Activated naive CD8-positive, alpha-beta T cell treated with anti-CD3 and anti-CD28 coated beads, Interleukin-2, amount 50 U/mL, for 16 hours (primary cell): Measurements from ENCODE around the gene C1orf105.

Experiments
- DNase-seq: peaks from one replicate; pipeline ENCODE4 v3.0.0-alpha.2; 2020; ENCODE audit warnings: low read depth, low spot score

Gene C1orf105

GRCh38 chr1:172456344-172456769 lies 35.9 kb downstream of the C1orf105 start:
- DNase-seq: no peak

- DNase-seq: no peak
Observed at GRCh38 chr1:172457479-172458130, 37.1 kb downstream of the C1orf105 start.

GRCh38 chr1:172460177-172460576 lies 39.7 kb downstream of the C1orf105 start:
- no peak for DNase-seq

GRCh38 chr1:172460887-172461315 lies 40.4 kb downstream of the C1orf105 start:
- DNase-seq: no peak

- no peak for DNase-seq
Observed at GRCh38 chr1:172465617-172466016, 45.1 kb downstream of the C1orf105 start.

- DNase-seq: no peak
Observed at GRCh38 chr1:172466795-172467407, 46.4 kb downstream of the C1orf105 start.

GRCh38 chr1:172467446-172467845 lies 47.0 kb downstream of the C1orf105 start:
- no peak for DNase-seq

GRCh38 chr1:172468296-172468695 lies 47.8 kb downstream of the C1orf105 start:
- DNase-seq: no peak

GRCh38 chr1:172469717-172470116 lies 49.2 kb downstream of the C1orf105 start:
- no peak for DNase-seq

- no peak for DNase-seq
Observed at GRCh38 chr1:172470149-172470548, 49.7 kb downstream of the C1orf105 start.

GRCh38 chr1:172471666-172472065 lies 51.2 kb downstream of the C1orf105 start:
- DNase-seq: no peak

GRCh38 chr1:172472495-172472894 lies 52.0 kb downstream of the C1orf105 start:
- DNase-seq: no peak

- no peak for DNase-seq
Observed at GRCh38 chr1:172473302-172473701, 52.8 kb downstream of the C1orf105 start.

GRCh38 chr1:172473842-172474241 lies 53.4 kb downstream of the C1orf105 start:
- no peak for DNase-seq

- no peak for DNase-seq
Observed at GRCh38 chr1:172476218-172476811, 55.8 kb downstream of the C1orf105 start.

GRCh38 chr1:172477216-172477615 lies 56.7 kb downstream of the C1orf105 start:
- DNase-seq: no peak

GRCh38 chr1:172477741-172478140 lies 57.3 kb downstream of the C1orf105 start:
- DNase-seq: no peak

- no peak for DNase-seq
Observed at GRCh38 chr1:172478485-172478884, 58.0 kb downstream of the C1orf105 start.

GRCh38 chr1:172480431-172480830 lies 59.9 kb downstream of the C1orf105 start:
- no peak for DNase-seq

GRCh38 chr1:172482044-172482443 lies 61.6 kb downstream of the C1orf105 start:
- no peak for DNase-seq

- DNase-seq: no peak
Observed at GRCh38 chr1:172483448-172483847, 63.0 kb downstream of the C1orf105 start.

- DNase-seq: no peak
Observed at GRCh38 chr1:172484252-172484651, 63.8 kb downstream of the C1orf105 start.

- DNase-seq: no peak
Observed at GRCh38 chr1:172485626-172486025, 65.1 kb downstream of the C1orf105 start.
